RKO (cell line): ENCODE results near the gene ZBTB45.
A peak's percentile ranks its signal among the peaks of the same experiment; 100 is the strongest.
"Not testable (repeated sequence)": the region's sequence is repeated elsewhere in the genome, so short reads cannot be mapped to it uniquely, and the experiment has no call there.

ENCODE experiments used
- DNase-seq: peaks from one replicate; pipeline ENCODE4 v3.0.0-alpha.2; 2016; ENCODE audit warnings: low spot score

ZBTB45 gene

GRCh38 chr19:58510084-58510862 lies 9.3 kb downstream of the ZBTB45 start:
- no peak for DNase-seq

GRCh38 chr19:58509731-58510083 lies 9.9 kb downstream of the ZBTB45 start:
- DNase-seq: no peak

GRCh38 chr19:58507602-58508223 lies 11.9 kb downstream of the ZBTB45 start:
- not testable (repeated sequence) for DNase-seq

DNA sequence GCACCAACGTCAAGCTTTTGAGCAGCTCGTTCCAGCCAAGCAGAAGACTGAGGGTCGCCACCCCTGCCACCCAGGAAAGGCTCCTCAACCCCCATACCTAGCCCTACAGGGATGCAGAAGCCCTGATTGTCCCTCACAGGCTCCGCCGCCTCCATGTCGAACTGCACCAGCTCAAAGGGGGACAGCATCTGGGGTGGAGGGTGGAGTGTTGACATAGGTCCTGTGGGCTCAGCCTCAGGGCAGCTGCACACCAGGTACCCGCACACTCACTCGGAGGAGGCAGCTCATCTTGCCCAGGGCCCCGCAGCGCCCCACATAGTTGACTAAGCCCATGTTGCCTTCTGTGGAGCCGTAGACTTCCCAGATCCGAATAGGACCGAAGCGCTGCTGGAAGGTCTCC lies 19.4 kb downstream of the ZBTB45 start:
- no peak for DNase-seq

GRCh38 chr19:58499021-58499927 lies 20.3 kb downstream of the ZBTB45 start:
- DNase-seq: peak; percentile 99

- DNase-seq: no peak
Measured at GRCh38 chr19:58498316-58499020, 21.1 kb downstream of the ZBTB45 start.

DNA sequence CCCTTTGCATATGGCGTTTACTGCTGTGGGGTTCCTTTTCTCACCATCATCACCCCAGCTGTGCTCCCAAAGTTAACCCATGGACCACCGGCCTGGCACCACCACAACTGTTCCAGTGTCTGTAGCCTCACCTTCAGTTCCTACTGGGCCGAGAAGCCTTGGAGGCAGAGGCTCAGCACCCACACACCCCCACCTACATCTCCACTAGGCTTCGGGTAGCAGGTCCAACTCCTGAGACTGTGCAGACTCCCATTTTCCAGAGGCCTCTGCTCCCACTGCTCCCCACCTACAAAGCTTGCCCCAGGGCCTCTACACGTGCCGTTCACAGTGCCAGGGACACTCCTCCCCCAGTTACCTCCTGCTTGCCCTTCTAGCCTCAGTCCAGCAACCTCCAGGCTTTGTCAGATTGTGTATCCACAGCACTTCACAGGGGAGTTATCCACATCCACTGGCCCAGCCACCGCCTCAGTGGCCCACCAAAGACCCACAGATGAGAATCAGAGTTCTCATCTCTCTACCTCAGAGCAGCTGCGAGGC lies 21.9 kb downstream of the ZBTB45 start:
- no peak for DNase-seq

- DNase-seq: no peak
Measured at GRCh38 chr19:58492265-58492664, 27.3 kb downstream of the ZBTB45 start.

GRCh38 chr19:58491393-58491792 lies 28.2 kb downstream of the ZBTB45 start:
- DNase-seq: no peak

DNA sequence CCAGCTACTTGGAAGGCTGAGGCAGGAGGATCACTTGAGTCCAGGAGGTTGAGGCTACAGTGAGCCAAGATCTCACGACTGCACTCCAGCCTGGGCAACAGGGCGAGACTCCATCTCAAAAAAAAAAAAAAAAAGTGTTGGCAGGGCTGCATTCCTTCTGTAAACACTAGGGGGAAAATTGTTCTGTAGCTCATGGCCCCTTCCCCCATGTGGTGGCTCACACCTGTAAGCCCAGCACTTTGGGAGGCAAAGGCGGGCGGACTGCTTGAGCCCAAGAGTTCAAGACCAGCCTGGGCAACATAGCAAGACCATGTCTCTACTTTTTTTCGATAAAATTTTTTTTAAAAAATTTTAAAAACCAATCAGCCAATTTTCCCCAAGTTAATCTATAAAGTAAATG lies 35.3 kb downstream of the ZBTB45 start:
- DNase-seq: not testable (repeated sequence)

DNA sequence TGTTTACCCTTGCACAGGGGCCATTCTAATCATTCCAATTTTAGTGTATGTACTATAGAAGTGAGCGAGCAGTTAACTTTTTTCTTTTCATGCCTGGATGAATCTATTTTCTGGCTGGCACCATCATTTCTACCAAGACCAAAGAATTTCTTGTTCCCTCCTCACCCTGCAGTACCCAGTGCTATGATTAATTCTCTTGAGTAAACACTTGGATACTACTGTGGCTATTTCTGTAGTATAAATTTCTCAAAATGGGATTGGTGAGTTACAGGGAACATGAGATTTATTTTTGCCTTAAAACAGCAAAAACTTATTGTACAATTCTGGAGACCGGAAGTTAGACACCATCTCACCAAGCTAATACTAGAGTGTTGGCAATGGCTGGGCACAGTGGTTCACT lies 35.8 kb downstream of the ZBTB45 start:
- DNase-seq: no peak

DNA sequence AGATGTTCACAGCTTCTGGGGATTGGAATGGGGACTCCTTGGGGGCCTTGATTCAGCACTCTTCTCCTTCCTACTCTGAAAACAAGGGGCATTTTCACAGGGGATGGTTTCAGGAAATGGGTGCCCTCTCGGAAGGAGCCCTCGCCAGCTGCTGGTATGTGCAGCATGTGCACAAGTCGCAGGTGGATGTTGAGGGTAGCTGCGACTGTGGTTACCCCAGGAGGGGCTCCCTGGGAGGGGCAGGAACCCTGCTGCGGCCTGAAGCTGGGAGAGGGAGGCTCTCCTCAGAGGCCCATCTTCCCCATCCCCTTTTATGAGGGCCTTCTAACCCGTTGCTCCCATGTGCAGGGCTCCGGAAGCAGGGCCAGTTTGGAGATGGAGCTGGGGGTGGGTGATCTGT lies 37.2 kb downstream of the ZBTB45 start:
- no peak for DNase-seq

DNA sequence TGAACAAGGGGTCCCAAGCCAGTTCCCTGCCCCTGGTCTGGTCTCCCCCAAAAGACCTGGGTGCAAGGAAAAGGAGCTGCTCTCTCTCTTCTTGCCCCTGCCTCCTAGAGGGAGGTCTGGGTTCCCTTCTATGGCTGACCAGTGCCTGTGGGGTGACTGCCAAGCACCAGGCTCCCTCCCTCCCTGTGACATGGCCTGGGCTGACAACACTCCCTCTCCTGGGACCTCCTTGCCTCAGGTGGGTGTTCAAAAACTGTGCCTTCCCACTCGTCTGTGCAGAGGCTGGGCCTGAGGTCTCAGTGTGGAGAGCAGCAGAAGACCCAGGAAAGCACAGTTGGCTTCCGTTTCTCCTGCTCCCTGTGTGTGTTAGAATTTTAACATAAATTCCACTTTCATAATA lies 38.8 kb downstream of the ZBTB45 start:
- no peak for DNase-seq

- DNase-seq: no peak
Measured at GRCh38 chr19:58480481-58480830, 39.2 kb downstream of the ZBTB45 start.

GRCh38 chr19:58479736-58480480 lies 39.7 kb downstream of the ZBTB45 start:
- DNase-seq: no peak

GRCh38 chr19:58479303-58479702 lies 40.3 kb downstream of the ZBTB45 start:
- no peak for DNase-seq

DNA sequence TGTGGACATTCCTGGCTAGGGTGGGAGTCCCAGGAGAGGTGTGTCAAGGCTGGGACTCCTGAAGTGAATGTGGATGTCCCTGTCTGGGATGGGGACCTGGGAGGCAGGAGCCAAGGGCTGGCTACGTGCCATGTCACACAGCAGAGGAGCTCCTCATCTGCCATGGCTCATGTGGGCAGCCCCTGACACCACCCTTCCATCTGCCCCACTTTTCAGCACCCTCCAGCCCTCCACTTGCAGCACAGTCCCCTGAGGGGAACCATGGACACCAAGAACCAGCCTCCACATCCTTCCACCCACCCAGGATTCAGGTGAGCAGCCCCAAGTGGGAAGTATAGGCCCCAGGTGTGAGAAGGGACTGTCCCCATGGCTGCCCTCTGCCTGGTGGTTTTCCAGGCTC lies 41.7 kb downstream of the ZBTB45 start:
- DNase-seq: no peak

GRCh38 chr19:58477130-58477529 lies 42.5 kb downstream of the ZBTB45 start:
- DNase-seq: no peak

DNA sequence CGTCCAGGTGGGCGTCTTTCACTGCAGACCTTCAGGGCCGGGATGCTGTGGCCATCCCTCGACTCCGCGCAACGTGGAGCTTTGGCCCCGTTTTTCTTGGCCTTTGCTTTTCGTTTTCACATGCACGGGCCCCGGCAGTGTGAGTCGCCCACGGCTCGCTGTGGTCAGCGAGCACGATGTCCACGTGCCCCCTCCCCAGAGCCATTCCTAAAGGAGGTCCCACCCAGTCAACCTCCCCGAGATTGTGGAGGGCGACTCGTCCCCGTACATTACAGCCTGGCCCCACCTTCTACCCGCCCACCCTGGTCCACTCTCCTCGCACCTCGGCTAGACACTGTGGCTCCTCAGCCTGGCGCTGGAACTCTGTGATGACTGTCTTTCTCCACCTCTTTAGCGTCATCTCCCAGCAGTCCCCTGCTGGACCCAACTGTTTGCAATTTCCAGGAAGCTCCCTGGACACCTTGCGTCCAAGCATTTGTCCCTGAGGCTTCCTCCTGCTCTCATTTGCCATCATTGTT lies 43.1 kb downstream of the ZBTB45 start:
- DNase-seq: peak; percentile 55

- DNase-seq: peak; percentile 98
Measured at GRCh38 chr19:58475714-58476497, 43.7 kb downstream of the ZBTB45 start, which contains the start of gene ZNF446. Gene ZNF446 (plus strand): TSS chr19:58476352. CDS start chr19:58477219, 867 bp downstream.
